ENCODE data around the gene SIGLEC9. TPM values are rescaled to one million over a fixed set of nuclear protein-coding genes. Genes with fewer than 3 reads are reported as not detected.

Gene SIGLEC9
- total and polyA plus RNA-seq, 10 of the 15 experiments (the other 5 are each of a cell fraction or from before 2014, with no cell fraction given): 0.10 TPM; not detected in 9

DNA sequence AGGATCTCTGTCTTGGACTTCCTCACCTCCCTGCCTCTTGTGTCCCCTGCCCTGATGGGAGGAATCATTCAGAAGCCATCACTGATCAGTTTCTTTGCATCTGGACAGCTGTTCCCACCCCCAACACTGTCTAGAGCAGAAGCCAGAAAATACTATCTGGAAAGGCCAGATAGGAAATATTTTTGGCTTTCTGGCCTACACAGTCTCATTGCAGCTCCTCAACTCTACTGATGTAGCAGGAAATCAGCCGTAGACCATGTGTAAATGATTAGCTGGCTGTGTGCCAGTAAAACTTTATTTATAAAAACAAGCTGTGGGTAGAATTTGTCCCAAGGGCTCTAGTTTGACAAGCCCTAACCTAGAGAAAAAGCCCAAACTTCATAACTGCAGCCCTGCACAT is 23.0 kb downstream of the SIGLEC9 start:
- Histone ChIP-seq H3K9me3 (replicated peaks; ENCODE audit: control insufficient read depth, insufficient read depth, low read length) (no peaks in the 10 kb centered on the region), H3K79me2 (ENCODE audit: control insufficient read depth, insufficient read depth, low read length) (no peaks in the 10 kb centered on the region), H3K27me3 (replicated peaks in 1 of 2; ENCODE audit: control insufficient read depth in 2 of 2, insufficient read depth in 2 of 2, low read length in 1 of 2) (peaks cover 0 to 3% of the 10 kb centered on the region in 2 experiments; a peak in 3 of 4 replicates), H3K27ac (ENCODE audit: control insufficient read depth, insufficient read depth) (no peak overlapping the region), H3K4me3 (no peak overlapping the region), H4K20me1 (ENCODE audit: control insufficient read depth, insufficient read depth) (no peaks in the 10 kb centered on the region), H3K9ac (ENCODE audit: control insufficient read depth, insufficient read depth, low read length) (no peak overlapping the region), H2AFZ (ENCODE audit: control insufficient read depth, low read depth, low read length) (no peak overlapping the region), H3K4me1 (ENCODE audit: control insufficient read depth, insufficient read depth, low read length) (no peaks in the 10 kb centered on the region), H3K4me2 (ENCODE audit: control insufficient read depth, insufficient read depth) (no peak overlapping the region), H3K36me3 (ENCODE audit: control insufficient read depth in 2 of 2, insufficient read depth in 2 of 2, low read length in 1 of 2) (no peaks in the 10 kb centered on the region)
- WGBS (ENCODE audit: insufficient coverage, insufficient replicate concordance, low lambda C conversion rate, missing lambda C conversion rate): 0% methylated on average over 1 of the region's 1 CpG
- ChIA-PET SMC1A (ENCODE audit: uncharacterized antibody, unreplicated experiment) (no interaction called here), POLR2A (no interaction called here), RAD21 (ENCODE audit: unreplicated experiment) (no interaction called here), CTCF (interaction anchor here (3.8 kb wide), 1 partner anchor 10 kb away, joined by 21 read pairs; no protein-coding TSS in a partner anchor)
- intact Hi-C loops (cut with micrococcal nuclease; ENCODE audit: unreplicated experiment): no loop called here
- in situ Hi-C loops (cut with MboI): no loop called here
- no peak for ATAC-seq
- no peak for FAIRE-seq
- no TSS peak for BruUV-seq (replicated peaks)
- DNase-seq (ENCODE audit: low read depth, low spot score): no peak
- TF ChIP-seq NFYB (IDR thresholded peaks at IDR 0.05; ENCODE audit: insufficient read depth, low read depth, low read length) (no peak), RUNX3 (IDR thresholded peaks at IDR 0.05; ENCODE audit: low read length) (no peak), YBX1 (IDR thresholded peaks at IDR 0.05) (no peak), SMAD1 (IDR thresholded peaks at IDR 0.05; ENCODE audit: low read depth, partially characterized antibody) (no peak), JUNB (IDR thresholded peaks at IDR 0.05) (no peak), NR2F1 (conservative IDR thresholded peaks at IDR 0.05) (no peak), SRF (IDR thresholded peaks at IDR 0.05; ENCODE audit: low read depth in 2 of 2, low read length in 2 of 2) (no peak), SP1 (IDR thresholded peaks at IDR 0.05; ENCODE audit: low read depth, low read length) (no peak), MYC (IDR thresholded peaks at IDR 0.05; ENCODE audit: insufficient read depth, insufficient read length, insufficient replicate concordance, low read length, severe bottlenecking) (no peak)
- TF ChIP-seq, protein P1, sequence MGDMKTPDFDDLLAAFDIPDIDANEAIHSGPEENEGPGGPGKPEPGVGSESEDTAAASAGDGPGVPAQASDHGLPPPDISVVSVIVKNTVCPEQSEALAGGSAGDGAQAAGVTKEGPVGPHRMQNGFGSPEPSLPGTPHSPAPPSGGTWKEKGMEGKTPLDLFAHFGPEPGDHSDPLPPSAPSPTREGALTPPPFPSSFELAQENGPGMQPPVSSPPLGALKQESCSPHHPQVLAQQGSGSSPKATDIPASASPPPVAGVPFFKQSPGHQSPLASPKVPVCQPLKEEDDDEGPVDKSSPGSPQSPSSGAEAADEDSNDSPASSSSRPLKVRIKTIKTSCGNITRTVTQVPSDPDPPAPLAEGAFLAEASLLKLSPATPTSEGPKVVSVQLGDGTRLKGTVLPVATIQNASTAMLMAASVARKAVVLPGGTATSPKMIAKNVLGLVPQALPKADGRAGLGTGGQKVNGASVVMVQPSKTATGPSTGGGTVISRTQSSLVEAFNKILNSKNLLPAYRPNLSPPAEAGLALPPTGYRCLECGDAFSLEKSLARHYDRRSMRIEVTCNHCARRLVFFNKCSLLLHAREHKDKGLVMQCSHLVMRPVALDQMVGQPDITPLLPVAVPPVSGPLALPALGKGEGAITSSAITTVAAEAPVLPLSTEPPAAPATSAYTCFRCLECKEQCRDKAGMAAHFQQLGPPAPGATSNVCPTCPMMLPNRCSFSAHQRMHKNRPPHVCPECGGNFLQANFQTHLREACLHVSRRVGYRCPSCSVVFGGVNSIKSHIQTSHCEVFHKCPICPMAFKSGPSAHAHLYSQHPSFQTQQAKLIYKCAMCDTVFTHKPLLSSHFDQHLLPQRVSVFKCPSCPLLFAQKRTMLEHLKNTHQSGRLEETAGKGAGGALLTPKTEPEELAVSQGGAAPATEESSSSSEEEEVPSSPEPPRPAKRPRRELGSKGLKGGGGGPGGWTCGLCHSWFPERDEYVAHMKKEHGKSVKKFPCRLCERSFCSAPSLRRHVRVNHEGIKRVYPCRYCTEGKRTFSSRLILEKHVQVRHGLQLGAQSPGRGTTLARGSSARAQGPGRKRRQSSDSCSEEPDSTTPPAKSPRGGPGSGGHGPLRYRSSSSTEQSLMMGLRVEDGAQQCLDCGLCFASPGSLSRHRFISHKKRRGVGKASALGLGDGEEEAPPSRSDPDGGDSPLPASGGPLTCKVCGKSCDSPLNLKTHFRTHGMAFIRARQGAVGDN (IDR thresholded peaks at IDR 0.05): no peak
- TF ChIP-seq, protein P2, sequence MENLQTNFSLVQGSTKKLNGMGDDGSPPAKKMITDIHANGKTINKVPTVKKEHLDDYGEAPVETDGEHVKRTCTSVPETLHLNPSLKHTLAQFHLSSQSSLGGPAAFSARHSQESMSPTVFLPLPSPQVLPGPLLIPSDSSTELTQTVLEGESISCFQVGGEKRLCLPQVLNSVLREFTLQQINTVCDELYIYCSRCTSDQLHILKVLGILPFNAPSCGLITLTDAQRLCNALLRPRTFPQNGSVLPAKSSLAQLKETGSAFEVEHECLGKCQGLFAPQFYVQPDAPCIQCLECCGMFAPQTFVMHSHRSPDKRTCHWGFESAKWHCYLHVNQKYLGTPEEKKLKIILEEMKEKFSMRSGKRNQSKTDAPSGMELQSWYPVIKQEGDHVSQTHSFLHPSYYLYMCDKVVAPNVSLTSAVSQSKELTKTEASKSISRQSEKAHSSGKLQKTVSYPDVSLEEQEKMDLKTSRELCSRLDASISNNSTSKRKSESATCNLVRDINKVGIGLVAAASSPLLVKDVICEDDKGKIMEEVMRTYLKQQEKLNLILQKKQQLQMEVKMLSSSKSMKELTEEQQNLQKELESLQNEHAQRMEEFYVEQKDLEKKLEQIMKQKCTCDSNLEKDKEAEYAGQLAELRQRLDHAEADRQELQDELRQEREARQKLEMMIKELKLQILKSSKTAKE (IDR thresholded peaks at IDR 0.05; ENCODE audit: low read depth, poor library complexity, severe bottlenecking): no peak
- TF ChIP-seq, protein P3, sequence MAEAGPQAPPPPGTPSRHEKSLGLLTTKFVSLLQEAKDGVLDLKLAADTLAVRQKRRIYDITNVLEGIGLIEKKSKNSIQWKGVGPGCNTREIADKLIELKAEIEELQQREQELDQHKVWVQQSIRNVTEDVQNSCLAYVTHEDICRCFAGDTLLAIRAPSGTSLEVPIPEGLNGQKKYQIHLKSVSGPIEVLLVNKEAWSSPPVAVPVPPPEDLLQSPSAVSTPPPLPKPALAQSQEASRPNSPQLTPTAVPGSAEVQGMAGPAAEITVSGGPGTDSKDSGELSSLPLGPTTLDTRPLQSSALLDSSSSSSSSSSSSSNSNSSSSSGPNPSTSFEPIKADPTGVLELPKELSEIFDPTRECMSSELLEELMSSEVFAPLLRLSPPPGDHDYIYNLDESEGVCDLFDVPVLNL (IDR thresholded peaks at IDR 0.05; ENCODE audit: low read depth, low read length): no peak
- TF ChIP-seq, protein P4, sequence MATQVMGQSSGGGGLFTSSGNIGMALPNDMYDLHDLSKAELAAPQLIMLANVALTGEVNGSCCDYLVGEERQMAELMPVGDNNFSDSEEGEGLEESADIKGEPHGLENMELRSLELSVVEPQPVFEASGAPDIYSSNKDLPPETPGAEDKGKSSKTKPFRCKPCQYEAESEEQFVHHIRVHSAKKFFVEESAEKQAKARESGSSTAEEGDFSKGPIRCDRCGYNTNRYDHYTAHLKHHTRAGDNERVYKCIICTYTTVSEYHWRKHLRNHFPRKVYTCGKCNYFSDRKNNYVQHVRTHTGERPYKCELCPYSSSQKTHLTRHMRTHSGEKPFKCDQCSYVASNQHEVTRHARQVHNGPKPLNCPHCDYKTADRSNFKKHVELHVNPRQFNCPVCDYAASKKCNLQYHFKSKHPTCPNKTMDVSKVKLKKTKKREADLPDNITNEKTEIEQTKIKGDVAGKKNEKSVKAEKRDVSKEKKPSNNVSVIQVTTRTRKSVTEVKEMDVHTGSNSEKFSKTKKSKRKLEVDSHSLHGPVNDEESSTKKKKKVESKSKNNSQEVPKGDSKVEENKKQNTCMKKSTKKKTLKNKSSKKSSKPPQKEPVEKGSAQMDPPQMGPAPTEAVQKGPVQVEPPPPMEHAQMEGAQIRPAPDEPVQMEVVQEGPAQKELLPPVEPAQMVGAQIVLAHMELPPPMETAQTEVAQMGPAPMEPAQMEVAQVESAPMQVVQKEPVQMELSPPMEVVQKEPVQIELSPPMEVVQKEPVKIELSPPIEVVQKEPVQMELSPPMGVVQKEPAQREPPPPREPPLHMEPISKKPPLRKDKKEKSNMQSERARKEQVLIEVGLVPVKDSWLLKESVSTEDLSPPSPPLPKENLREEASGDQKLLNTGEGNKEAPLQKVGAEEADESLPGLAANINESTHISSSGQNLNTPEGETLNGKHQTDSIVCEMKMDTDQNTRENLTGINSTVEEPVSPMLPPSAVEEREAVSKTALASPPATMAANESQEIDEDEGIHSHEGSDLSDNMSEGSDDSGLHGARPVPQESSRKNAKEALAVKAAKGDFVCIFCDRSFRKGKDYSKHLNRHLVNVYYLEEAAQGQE (IDR thresholded peaks at IDR 0.05; ENCODE audit: low read depth, low read length): no peak
